Ishikawa (cell line): ENCODE measurements around the gene CFI.

Source experiments
- CREB1 ChIP-seq: IDR thresholded peaks from 2 replicates; pipeline ENCODE4 v1.6.1; 2012; ENCODE audit warnings: low read depth
- EGR1 ChIP-seq: IDR thresholded peaks from 2 replicates; pipeline ENCODE4 v1.6.1; 2012
- MAX ChIP-seq: IDR thresholded peaks from 2 replicates; pipeline ENCODE4 v1.6.1; 2012
- RAD21 ChIP-seq: IDR thresholded peaks from 2 replicates; pipeline ENCODE4 v1.6.1; 2012; ENCODE audit warnings: low read depth
- REST ChIP-seq: IDR thresholded peaks from 2 replicates; pipeline ENCODE4 v1.6.1; 2012; ENCODE audit warnings: low read depth, mild to moderate bottlenecking
- TCF12 ChIP-seq: IDR thresholded peaks from 2 replicates; pipeline ENCODE4 v1.6.1; 2012; ENCODE audit warnings: low read depth
- YY1 ChIP-seq: IDR thresholded peaks from 2 replicates; pipeline ENCODE4 v1.6.1; 2012; ENCODE audit warnings: low read depth
- ZBTB7A ChIP-seq: IDR thresholded peaks from 2 replicates; pipeline ENCODE4 v1.6.1; 2012; ENCODE audit warnings: low read depth

- no peak for TF ChIP-seq YY1
- TF ChIP-seq MAX: no peak
- TF ChIP-seq RAD21: no peak
- TF ChIP-seq REST: no peak
- TF ChIP-seq ZBTB7A: no peak
- no peak for TF ChIP-seq CREB1
- no peak for TF ChIP-seq TCF12
- TF ChIP-seq EGR1: no peak
These were observed 32.0 kb upstream of the CFI start for GRCh38 chr4:109833756-109834155.
